Motor neuron (in vitro differentiated cells): ENCODE measurements around the gene HBG1. TPM values are rescaled to one million over a fixed set of nuclear protein-coding genes. Genes with fewer than 3 reads are reported as not detected.

Experiments used
- total RNA-seq, 8 experiments: library from RNA; unstranded; fragments of 300-600 nt; gene quantifications; 2 replicates each; pipeline versions ENCODE4 v1.2.3 to v1.2.4, GENCODE V29; 2022

HBG1 gene
- total RNA-seq, 8 experiments from 2014 or later: 0.25 TPM; not detected in 7

Other genes starting within 250 kb of the HBG1 start
- gene OR52J3, start 203.3 kb downstream of the HBG1 start, total RNA-seq: 1 to 10 TPM in 1 of 8 experiments, not detected in 7; 3.1 TPM
- gene OR52E2, start 190.2 kb downstream of the HBG1 start, total RNA-seq: 1 to 10 TPM in 1 of 8 experiments, under 1 TPM in 2, not detected in 5; 0.43 to 2.3 (median 0.45) TPM
- gene OR52E1, start 180.3 kb downstream of the HBG1 start, total RNA-seq: 1 to 10 TPM in 1 of 8 experiments, under 1 TPM in 1, not detected in 6; 0.52 to 2.6 TPM
- gene OR52A5, start 111.5 kb downstream of the HBG1 start, total RNA-seq: 1 to 10 TPM in 1 of 8 experiments, under 1 TPM in 5, not detected in 2; 0.04 to 1.6 (median 0.18) TPM
- under 1 TPM in 7 of 8 experiments, not detected in 1; under 0.01 to 0.56 (median 0.05) TPM for gene OR52A1, start 95.1 kb downstream of the HBG1 start, total RNA-seq
- under 1 TPM in 3 of 8 experiments, not detected in 5; 0.37 to 0.85 (median 0.46) TPM for gene OR51V1, start 49.2 kb downstream of the HBG1 start, total RNA-seq
- under 1 TPM in 1 of 8 experiments, not detected in 7; 0.71 TPM for gene HBB, start 22.8 kb downstream of the HBG1 start, total RNA-seq
- under 1 TPM in 1 of 8 experiments, not detected in 7; 0.46 TPM for gene HBD, start 15.4 kb downstream of the HBG1 start, total RNA-seq
- not detected for gene HBG2, start 4.9 kb upstream of the HBG1 start, total RNA-seq
- under 1 TPM in 1 of 8 experiments, not detected in 7; 0.50 TPM for gene HBE1, start 20.1 kb upstream of the HBG1 start, total RNA-seq
- under 1 TPM in 3 of 8 experiments, not detected in 5; 0.52 to 0.90 (median 0.61) TPM for gene OR51B4, start 52.1 kb upstream of the HBG1 start, total RNA-seq
- gene OR51B2, start 74.4 kb upstream of the HBG1 start, total RNA-seq: under 1 TPM in 2 of 8 experiments, not detected in 6; 0.23 to 0.36 TPM
- gene OR51B5, start 93.7 kb upstream of the HBG1 start, total RNA-seq: under 1 TPM in 6 of 8 experiments, not detected in 2; 0.25 to 0.92 (median 0.51) TPM
- under 1 TPM in 4 of 8 experiments, not detected in 4; 0.21 to 0.55 (median 0.32) TPM for gene OR51B6, start 101.7 kb upstream of the HBG1 start, total RNA-seq
- under 1 TPM in 7 of 8 experiments, not detected in 1; 0.05 to 0.66 (median 0.20) TPM for gene OR51M1, start 134.0 kb upstream of the HBG1 start, total RNA-seq
- gene OR51Q1, start 172.3 kb upstream of the HBG1 start, total RNA-seq: 1 to 10 TPM in 1 of 8 experiments, under 1 TPM in 4, not detected in 3; 0.11 to 1.2 (median 0.46) TPM
- under 1 TPM in 4 of 8 experiments, not detected in 4; 0.16 to 0.66 (median 0.49) TPM for gene OR51I1, start 191.7 kb upstream of the HBG1 start, total RNA-seq
- under 1 TPM in 6 of 8 experiments, not detected in 2; 0.11 to 0.47 (median 0.16) TPM for gene OR51I2, start 199.5 kb upstream of the HBG1 start, total RNA-seq
- gene OR52D1, start 238.8 kb upstream of the HBG1 start, total RNA-seq: under 1 TPM in 5 of 8 experiments, not detected in 3; 0.22 to 0.57 (median 0.40) TPM